Stimulated activated CD4-positive, alpha-beta T cell treated with anti-CD3 and anti-CD28 coated beads, TNF-alpha, amount 100 ng/mL, for 48 hours (primary cell): ENCODE data around the gene KLF18.
"Not testable (repeated sequence)": the region's sequence is repeated elsewhere in the genome, so short reads cannot be mapped to it uniquely, and the experiment has no call there.

ENCODE experiments used
- DNase-seq, 3 donors: peaks; one replicate each; pipeline ENCODE4 v3.0.0-alpha.2; 2020; ENCODE audit warnings: low read depth in 3 of 3

The KLF18 gene

GRCh38 chr1:44120398-44120949 lies 21.0 kb downstream of the KLF18 start:
- DNase-seq, result no peak

DNA sequence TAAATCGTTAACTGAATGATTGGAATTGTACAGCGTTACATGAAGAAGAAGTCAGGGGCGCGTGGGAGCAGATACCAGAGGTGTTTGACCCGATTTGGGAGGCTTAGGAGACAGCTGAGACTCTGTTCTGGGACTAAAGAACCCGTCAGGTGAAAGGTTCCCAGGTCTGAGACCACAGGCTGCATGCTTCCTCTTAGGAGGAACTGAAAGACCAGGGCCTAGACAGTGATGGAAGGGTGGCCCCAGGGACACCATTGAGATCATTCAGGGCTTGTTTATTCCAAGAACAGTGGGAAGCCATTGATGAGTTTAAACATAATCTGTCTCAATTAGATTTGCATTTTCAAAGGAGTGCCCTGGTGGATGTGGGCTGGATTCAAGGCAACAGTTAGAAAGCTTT lies 21.9 kb downstream of the KLF18 start:
- DNase-seq, result no peak

GRCh38 chr1:44118682-44119081 lies 22.7 kb downstream of the KLF18 start, which contains the start of gene KLF17:
KLF17 (plus strand) TSS chr1:44118821; CDS start chr1:44118908, 87 bp downstream.
- no peak for DNase-seq

- not testable (repeated sequence) for DNase-seq
These were observed 24.2 kb downstream of the KLF18 start for GRCh38 chr1:44117272-44117671.

DNA sequence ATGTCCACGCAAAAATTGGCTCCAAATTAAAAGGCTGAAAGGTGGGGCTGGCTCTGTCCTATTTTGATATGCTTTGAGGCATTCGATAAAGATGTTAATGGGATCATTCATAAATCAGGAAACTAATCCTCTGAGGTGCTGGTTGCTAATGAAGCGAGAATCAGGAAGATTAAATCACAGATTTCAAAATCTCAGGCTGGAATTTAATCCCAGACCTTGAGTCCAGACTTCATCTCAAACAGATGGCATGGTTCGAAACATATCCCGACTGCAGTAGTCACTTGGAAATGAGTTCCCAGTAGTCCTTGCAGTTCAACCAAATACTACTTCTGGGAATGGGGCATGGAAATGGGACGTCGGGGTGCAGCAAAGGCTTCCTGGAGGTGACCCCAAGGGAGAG lies 27.3 kb downstream of the KLF18 start:
- DNase-seq, result no peak

GRCh38 chr1:44113095-44113609 lies 28.3 kb downstream of the KLF18 start:
- DNase-seq, result no peak

GRCh38 chr1:44112486-44112885 lies 28.9 kb downstream of the KLF18 start:
- no peak for DNase-seq

DNA sequence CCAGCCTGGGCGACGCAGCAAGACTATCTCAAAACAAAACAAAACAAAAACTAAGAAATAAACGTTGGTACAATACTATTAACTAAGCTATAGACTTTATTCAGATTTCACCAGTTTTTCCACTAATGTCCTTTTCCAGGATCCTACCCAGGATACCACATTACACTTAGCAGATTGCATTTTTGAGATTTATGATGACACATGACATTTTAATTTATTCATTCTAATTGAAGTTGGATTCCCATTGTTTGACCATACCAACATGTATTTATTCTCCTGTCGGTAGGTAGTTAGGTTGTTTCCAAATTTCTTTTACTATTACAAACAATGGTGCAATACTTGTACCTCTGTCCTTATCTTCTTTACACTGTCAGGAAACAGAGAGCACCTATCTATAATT lies 29.6 kb downstream of the KLF18 start:
- DNase-seq, result no peak

- no peak for DNase-seq
These were observed 30.5 kb downstream of the KLF18 start for GRCh38 chr1:44110916-44111315.

- no peak for DNase-seq
These were observed 32.5 kb downstream of the KLF18 start for GRCh38 chr1:44108971-44109370.

GRCh38 chr1:44108241-44108640 lies 33.2 kb downstream of the KLF18 start:
- no peak for DNase-seq

GRCh38 chr1:44105810-44106209 lies 35.6 kb downstream of the KLF18 start:
- no peak for DNase-seq

DNA sequence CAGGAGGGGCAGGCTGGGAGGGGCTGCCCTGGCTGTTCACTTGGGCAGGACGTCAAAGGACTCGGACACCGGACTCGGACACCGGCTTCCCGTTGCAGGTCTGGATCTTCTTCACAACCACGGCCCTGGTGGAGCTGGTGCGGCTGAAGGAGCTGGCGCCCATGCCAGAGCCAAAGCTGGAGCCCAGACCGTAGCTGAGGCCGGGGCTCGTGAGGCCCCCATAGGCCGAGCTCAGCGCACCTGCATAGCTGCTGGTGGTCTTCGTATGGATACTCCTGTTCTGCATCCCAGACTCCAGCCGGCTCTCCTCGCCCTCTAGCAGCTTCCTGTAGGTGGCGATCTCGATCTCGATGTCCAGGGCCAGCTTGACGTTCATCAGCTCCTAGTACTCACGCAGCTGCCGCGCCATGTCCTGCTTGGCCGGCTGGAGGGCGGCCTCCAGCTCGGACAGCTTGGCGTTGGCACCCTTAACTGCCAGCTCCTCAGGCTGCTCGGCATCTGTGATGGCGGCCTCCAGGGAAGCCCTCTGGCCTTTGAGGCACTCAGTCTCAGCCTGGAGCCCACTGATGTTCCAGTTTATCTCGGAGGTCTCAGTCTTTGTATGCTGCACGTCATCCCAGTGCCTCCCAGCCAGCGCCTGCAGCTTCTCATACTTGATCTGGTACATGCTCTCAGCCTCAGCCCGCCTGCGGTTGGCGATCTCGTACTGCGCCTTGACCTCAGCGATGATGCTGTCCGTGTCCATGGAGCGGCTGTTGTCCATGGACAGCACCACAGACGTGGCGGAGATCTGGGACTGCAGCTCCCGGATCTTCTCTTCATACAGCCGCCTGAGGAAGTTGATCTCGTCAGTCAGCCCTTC lies 37.9 kb downstream of the KLF18 start:
- no peak for DNase-seq

DNA sequence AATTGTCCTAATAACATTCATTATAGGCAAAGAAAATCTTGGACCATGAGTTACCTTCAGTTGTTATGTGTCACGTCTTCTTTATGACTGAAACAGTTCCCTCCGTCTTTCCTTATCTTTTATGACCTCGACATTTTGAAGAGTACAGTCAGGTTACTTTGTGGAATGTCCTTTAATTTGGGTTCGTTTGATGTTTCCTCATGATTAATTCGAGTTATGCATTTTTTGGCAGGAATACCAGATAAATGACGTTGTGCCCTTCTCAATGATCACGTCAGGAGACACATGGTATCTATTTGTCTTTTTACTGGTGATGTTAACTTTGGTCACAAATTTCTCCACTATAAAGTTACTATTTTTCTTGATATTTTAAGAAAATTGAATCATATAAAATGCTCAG lies 40.1 kb downstream of the KLF18 start:
- DNase-seq, result no peak

DNA sequence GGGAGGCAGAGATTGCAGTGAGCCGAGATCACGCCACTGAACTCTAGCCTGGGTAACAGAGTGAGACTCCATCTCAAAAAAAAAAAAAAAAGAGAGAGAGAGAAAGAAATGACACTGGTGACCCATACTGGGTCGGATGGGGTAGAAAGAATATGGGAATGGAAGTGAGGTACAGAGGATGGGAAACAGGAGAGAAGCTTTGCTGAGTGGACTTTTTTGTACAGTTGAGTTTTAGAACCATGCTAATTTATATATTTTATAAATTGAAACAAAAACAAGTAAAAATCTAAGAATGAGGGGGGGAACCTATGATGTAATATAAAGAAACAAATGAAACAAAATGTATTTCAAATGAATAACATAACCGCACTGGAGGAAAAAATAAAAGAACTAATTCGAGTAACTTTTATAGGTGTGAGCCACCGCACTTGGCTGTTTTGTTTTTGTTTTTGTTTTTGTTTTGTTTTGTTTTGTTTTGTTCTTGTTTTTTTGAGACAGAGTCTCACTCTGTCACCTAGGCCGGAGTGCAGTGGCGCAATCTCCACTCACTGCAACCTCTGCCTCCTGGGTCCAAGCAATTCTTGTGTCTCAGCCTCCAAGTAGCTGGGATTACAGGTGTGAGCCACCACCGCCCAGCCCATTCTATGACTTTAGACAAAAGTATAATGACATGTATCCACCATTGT lies 41.1 kb downstream of the KLF18 start:
- DNase-seq, result no peak

GRCh38 chr1:44094047-44094446 lies 47.4 kb downstream of the KLF18 start:
- no peak for DNase-seq

- no peak for DNase-seq
These were observed 50.8 kb downstream of the KLF18 start for GRCh38 chr1:44090429-44091252.

GRCh38 chr1:44089371-44090048 lies 51.9 kb downstream of the KLF18 start:
- DNase-seq, result no peak
